ENCODE data around the gene LY6G5B.

LY6G5B gene

GRCh38 chr6:31659649-31660380 lies 10.0 kb upstream of the LY6G5B start:
- H3K4me1 ChIP-seq (ENCODE audit: control insufficient read depth, insufficient read depth, low read length), result peaks cover 3% of the 10 kb centered on the region
- peak overlapping the region; percentile 96 for H3K9ac ChIP-seq (ENCODE audit: low read depth, low read length)
- peak overlapping the region; percentile 92 for H3K4me3 ChIP-seq (ENCODE audit: low read depth, low read length)
- no peaks in the 10 kb centered on the region for H3K27me3 ChIP-seq (ENCODE audit: control insufficient read depth, insufficient read depth, low read length)
- H3K9me3 ChIP-seq (ENCODE audit: control insufficient read depth, insufficient read depth, low read length), result no peaks in the 10 kb centered on the region
- H3K36me3 ChIP-seq (ENCODE audit: control insufficient read depth, insufficient read depth, low read length), result peaks cover 18% of the 10 kb centered on the region

GRCh38 chr6:31660381-31661261 lies 9.2 kb upstream of the LY6G5B start, which contains the start of gene C6orf47:
C6orf47 (minus strand) TSS chr6:31660778; CDS start chr6:31659947, 831 bp downstream.
- peak within 1 kb of the TSS; percentile 96 for H3K9ac ChIP-seq (ENCODE audit: low read depth, low read length)
- H3K4me1 ChIP-seq (ENCODE audit: control insufficient read depth, insufficient read depth, low read length), result peaks cover 3% of the 10 kb centered on the region
- no peaks in the 10 kb centered on the region for H3K27me3 ChIP-seq (ENCODE audit: control insufficient read depth, insufficient read depth, low read length)
- H3K36me3 ChIP-seq (ENCODE audit: control insufficient read depth, insufficient read depth, low read length), result peaks cover 18% of the 10 kb centered on the region
- peak within 1 kb of the TSS; percentile 92 for H3K4me3 ChIP-seq (ENCODE audit: low read depth, low read length)
- no peaks in the 10 kb centered on the region for H3K9me3 ChIP-seq (ENCODE audit: control insufficient read depth, insufficient read depth, low read length)

GRCh38 chr6:31661262-31662123 lies 8.3 kb upstream of the LY6G5B start:
- Histone ChIP-seq H3K36me3 (ENCODE audit: control insufficient read depth, insufficient read depth, low read length) (peaks cover 18% of the 10 kb centered on the region), H3K9me3 (ENCODE audit: control insufficient read depth, insufficient read depth, low read length) (no peaks in the 10 kb centered on the region), H3K27me3 (ENCODE audit: control insufficient read depth, insufficient read depth, low read length) (no peaks in the 10 kb centered on the region), H3K4me1 (ENCODE audit: control insufficient read depth, insufficient read depth, low read length) (peaks cover 3% of the 10 kb centered on the region), H3K9ac (ENCODE audit: low read depth, low read length) (peak overlapping the region; percentile 65), H3K4me3 (ENCODE audit: low read depth, low read length) (peak overlapping the region; percentile 92)

GRCh38 chr6:31662124-31662723 lies 7.6 kb upstream of the LY6G5B start:
- H3K36me3 ChIP-seq (ENCODE audit: control insufficient read depth, insufficient read depth, low read length), result peaks cover 18% of the 10 kb centered on the region
- no peaks in the 10 kb centered on the region for H3K27me3 ChIP-seq (ENCODE audit: control insufficient read depth, insufficient read depth, low read length)
- H3K9me3 ChIP-seq (ENCODE audit: control insufficient read depth, insufficient read depth, low read length), result no peaks in the 10 kb centered on the region
- H3K4me3 ChIP-seq (ENCODE audit: low read depth, low read length), result no peak overlapping the region
- H3K9ac ChIP-seq (ENCODE audit: low read depth, low read length), result no peak overlapping the region
- H3K4me1 ChIP-seq (ENCODE audit: control insufficient read depth, insufficient read depth, low read length), result peaks cover 3% of the 10 kb centered on the region

GRCh38 chr6:31663126-31663960 lies 6.4 kb upstream of the LY6G5B start:
- Histone ChIP-seq H3K9ac (ENCODE audit: low read depth, low read length) (no peak overlapping the region), H3K4me3 (ENCODE audit: low read depth, low read length) (peak overlapping the region; percentile 97), H3K27me3 (ENCODE audit: control insufficient read depth, insufficient read depth, low read length) (no peaks in the 10 kb centered on the region), H3K9me3 (ENCODE audit: control insufficient read depth, insufficient read depth, low read length) (no peaks in the 10 kb centered on the region), H3K4me1 (ENCODE audit: control insufficient read depth, insufficient read depth, low read length) (peaks cover 3% of the 10 kb centered on the region), H3K36me3 (ENCODE audit: control insufficient read depth, insufficient read depth, low read length) (peaks cover 26% of the 10 kb centered on the region)

- Histone ChIP-seq H3K4me1 (ENCODE audit: control insufficient read depth, insufficient read depth, low read length) (peaks cover 3% of the 10 kb centered on the region), H3K36me3 (ENCODE audit: control insufficient read depth, insufficient read depth, low read length) (peaks cover 32% of the 10 kb centered on the region), H3K9ac (ENCODE audit: low read depth, low read length) (peak overlapping the region; percentile 97)
Measured at GRCh38 chr6:31663961-31664789, 5.6 kb upstream of the LY6G5B start.

GRCh38 chr6:31664790-31665500 lies 4.8 kb upstream of the LY6G5B start, which contains the start of gene GPANK1:
GPANK1 (minus strand) TSS chr6:31664997; CDS start chr6:31664478, 519 bp downstream.
- H3K36me3 ChIP-seq (ENCODE audit: control insufficient read depth, insufficient read depth, low read length), result peaks cover 39% of the 10 kb centered on the region
- H3K27me3 ChIP-seq (ENCODE audit: control insufficient read depth, insufficient read depth, low read length), result no peaks in the 10 kb centered on the region
- H3K4me3 ChIP-seq (ENCODE audit: low read depth, low read length), result peak within 1 kb of the TSS; percentile 97
- H3K4me1 ChIP-seq (ENCODE audit: control insufficient read depth, insufficient read depth, low read length), result peaks cover 3% of the 10 kb centered on the region
- peak within 1 kb of the TSS; percentile 97 for H3K9ac ChIP-seq (ENCODE audit: low read depth, low read length)
- no peaks in the 10 kb centered on the region for H3K9me3 ChIP-seq (ENCODE audit: control insufficient read depth, insufficient read depth, low read length)

More at GRCh38 chr6:31663961-31664789, 5.6 kb upstream of the LY6G5B start:
- Histone ChIP-seq H3K4me3 (ENCODE audit: low read depth, low read length) (peak overlapping the region; percentile 97), H3K27me3 (ENCODE audit: control insufficient read depth, insufficient read depth, low read length) (no peaks in the 10 kb centered on the region), H3K9me3 (ENCODE audit: control insufficient read depth, insufficient read depth, low read length) (no peaks in the 10 kb centered on the region)

- Histone ChIP-seq H3K9ac (ENCODE audit: low read depth, low read length) (peak within 1 kb of the TSS; percentile 97), H3K27me3 (ENCODE audit: control insufficient read depth, insufficient read depth, low read length) (no peaks in the 10 kb centered on the region), H3K36me3 (ENCODE audit: control insufficient read depth, insufficient read depth, low read length) (peaks cover 45% of the 10 kb centered on the region), H3K4me3 (ENCODE audit: low read depth, low read length) (peak within 1 kb of the TSS; percentile 97), H3K9me3 (ENCODE audit: control insufficient read depth, insufficient read depth, low read length) (no peaks in the 10 kb centered on the region), H3K4me1 (ENCODE audit: control insufficient read depth, insufficient read depth, low read length) (peaks cover 3% of the 10 kb centered on the region)
Measured at GRCh38 chr6:31665501-31666336, 4.1 kb upstream of the LY6G5B start, which contains the start of gene CSNK2B. CSNK2B (plus strand) TSS chr6:31666080; CDS start chr6:31666832, 752 bp downstream.

All from iPS-15b (cell line).